MG63 (cell line): ENCODE data around the gene TRIM69. TPM values are rescaled to one million over a fixed set of nuclear protein-coding genes. Genes with fewer than 3 reads are reported as not detected.
A peak's percentile ranks its signal among the peaks of the same experiment; 100 is the strongest.
"Not testable (repeated sequence)": the region's sequence is repeated elsewhere in the genome, so short reads cannot be mapped to it uniquely, and the experiment has no call there.

Experiments used
- DNase-seq: peaks from one replicate; pipeline ENCODE4 v3.0.0-alpha.2; 2020
- H3K27me3 ChIP-seq: fragments of 250-450 bp; sonication (Bioruptor Pico); 2 replicates; pipeline ENCODE4 v1.5.1; 2020; ENCODE audit warnings: mild to moderate bottlenecking, moderate library complexity
- H3K36me3 ChIP-seq: fragments of 250-450 bp; sonication (Bioruptor Pico); 2 replicates; pipeline ENCODE4 v1.5.1; 2020; ENCODE audit warnings: mild to moderate bottlenecking, moderate library complexity
- H3K4me3 ChIP-seq: fragments of 250-450 bp; sonication (Bioruptor Pico); 2 replicates; pipeline ENCODE4 v1.5.1; 2020; ENCODE audit warnings: mild to moderate bottlenecking, moderate library complexity
- H3K9me3 ChIP-seq: fragments of 250-450 bp; sonication (Bioruptor Pico); 2 replicates; pipeline ENCODE4 v1.5.1; 2020; ENCODE audit warnings: mild to moderate bottlenecking, moderate library complexity
- total RNA-seq: library from RNA; depleted of rRNA; stranded (reverse); fragments of >200 nt; shearing (Covaris generic); gene quantifications from 2 replicates; pipeline ENCODE4 v1.2.3, GENCODE V29; 2014; ENCODE audit warnings: low replicate concordance

TRIM69 gene
- total RNA-seq, 1 experiment from 2014 or later, result 8.9 TPM

GRCh38 chr15:44727485-44728231 is 8.7 kb upstream of the TRIM69 start:
- no peak for DNase-seq
- no peak overlapping the region; the same call in 1 of the 2 replicates for H3K4me3 ChIP-seq
- H3K9me3 ChIP-seq, result no peaks in the 10 kb centered on the region
- H3K27me3 ChIP-seq, result no peaks in the 10 kb centered on the region
- H3K36me3 ChIP-seq, result no peaks in the 10 kb centered on the region; the same call in 1 of the 2 replicates

- H3K4me3 ChIP-seq, result peak overlapping the region; percentile 79
- H3K9me3 ChIP-seq, H3K27me3 ChIP-seq, DNase-seq, H3K36me3 ChIP-seq: not testable (repeated sequence)
Measured at GRCh38 chr15:44728232-44728575, 8.1 kb upstream of the TRIM69 start.

GRCh38 chr15:44728576-44729407 is 7.5 kb upstream of the TRIM69 start:
- Histone ChIP-seq H3K36me3 (no peaks in the 10 kb centered on the region; the same call in 1 of the 2 replicates), H3K9me3 (no peaks in the 10 kb centered on the region), H3K27me3 (no peaks in the 10 kb centered on the region), H3K4me3 (peak overlapping the region; percentile 79)
- peak; percentile 96 for DNase-seq

- H3K4me3 ChIP-seq, result peak overlapping the region; percentile 79
- no peaks in the 10 kb centered on the region; the same call in 1 of the 2 replicates for H3K36me3 ChIP-seq
- no peaks in the 10 kb centered on the region for H3K9me3 ChIP-seq
- DNase-seq, result no peak
- H3K27me3 ChIP-seq, result no peaks in the 10 kb centered on the region
Measured at GRCh38 chr15:44729408-44730127, 6.8 kb upstream of the TRIM69 start.

GRCh38 chr15:44734839-44735481 is 1.4 kb upstream of the TRIM69 start:
- Histone ChIP-seq H3K4me3 (no peak overlapping the region), H3K36me3 (no peaks in the 10 kb centered on the region; the same call in 1 of the 2 replicates), H3K9me3 (no peaks in the 10 kb centered on the region), H3K27me3 (no peaks in the 10 kb centered on the region)
- no peak for DNase-seq

GRCh38 chr15:44735482-44736180 is 697 bp upstream of the TRIM69 start:
- Histone ChIP-seq H3K36me3 (no peaks in the 10 kb centered on the region; the same call in 1 of the 2 replicates), H3K4me3 (no peak overlapping the region), H3K27me3 (no peaks in the 10 kb centered on the region), H3K9me3 (no peaks in the 10 kb centered on the region)
- no peak for DNase-seq

GRCh38 chr15:44738340-44738984 is 2.1 kb downstream of the TRIM69 start:
- H3K36me3 ChIP-seq, result no peaks in the 10 kb centered on the region
- H3K9me3 ChIP-seq, result 0 out of 2 replicates have a peak, but pooled peaks cover 4% of the 10 kb centered on the region
- no peak for DNase-seq
- no peaks in the 10 kb centered on the region for H3K27me3 ChIP-seq
- no peak overlapping the region for H3K4me3 ChIP-seq

GRCh38 chr15:44739222-44739847 is 3.0 kb downstream of the TRIM69 start:
- DNase-seq, H3K27me3 ChIP-seq, H3K4me3 ChIP-seq, H3K9me3 ChIP-seq, H3K36me3 ChIP-seq: not testable (repeated sequence)

- peaks cover 12% of the 10 kb centered on the region for H3K9me3 ChIP-seq
- not testable (repeated sequence) for H3K4me3 ChIP-seq, DNase-seq
Measured at GRCh38 chr15:44743454-44743853, 7.1 kb downstream of the TRIM69 start.

GRCh38 chr15:44753345-44753744 is 17.0 kb downstream of the TRIM69 start:
- no peaks in the 10 kb centered on the region for H3K27me3 ChIP-seq
- no peak for DNase-seq

More at GRCh38 chr15:44743454-44743853, 7.1 kb downstream of the TRIM69 start:
- H3K27me3 ChIP-seq, H3K36me3 ChIP-seq: not testable (repeated sequence)

GRCh38 chr15:44763187-44763586 is 26.9 kb downstream of the TRIM69 start:
- H3K9me3 ChIP-seq, result no peaks in the 10 kb centered on the region
- H3K36me3 ChIP-seq, result no peaks in the 10 kb centered on the region
- peaks cover 2% of the 10 kb centered on the region; the same call in 1 of the 2 replicates for H3K27me3 ChIP-seq
- H3K4me3 ChIP-seq, result no peak overlapping the region
- no peak for DNase-seq

More at GRCh38 chr15:44753345-44753744, 17.0 kb downstream of the TRIM69 start:
- Histone ChIP-seq H3K36me3 (no peaks in the 10 kb centered on the region), H3K4me3 (no peak overlapping the region), H3K9me3 (peaks cover 15% of the 10 kb centered on the region)

- Histone ChIP-seq H3K9me3 (no peaks in the 10 kb centered on the region), H3K4me3 (no peak overlapping the region), H3K36me3 (no peaks in the 10 kb centered on the region), H3K27me3 (peaks cover 2% of the 10 kb centered on the region; the same call in 1 of the 2 replicates)
- no peak for DNase-seq
Measured at GRCh38 chr15:44763848-44764247, 27.5 kb downstream of the TRIM69 start.

GRCh38 chr15:44765036-44765435 is 28.7 kb downstream of the TRIM69 start:
- Histone ChIP-seq H3K9me3 (no peaks in the 10 kb centered on the region; the same call in 1 of the 2 replicates), H3K27me3 (peaks cover 1% of the 10 kb centered on the region; the same call in 1 of the 2 replicates), H3K4me3 (no peak overlapping the region), H3K36me3 (no peaks in the 10 kb centered on the region)
- no peak for DNase-seq

- DNase-seq, result no peak
- Histone ChIP-seq H3K27me3 (no peaks in the 10 kb centered on the region), H3K4me3 (no peak overlapping the region), H3K9me3 (peaks cover 2% of the 10 kb centered on the region), H3K36me3 (no peaks in the 10 kb centered on the region)
Measured at GRCh38 chr15:44769521-44769920, 33.2 kb downstream of the TRIM69 start.

- not testable (repeated sequence) for H3K9me3 ChIP-seq, H3K4me3 ChIP-seq, DNase-seq, H3K36me3 ChIP-seq, H3K27me3 ChIP-seq
Measured at GRCh38 chr15:44770715-44771114, 34.4 kb downstream of the TRIM69 start.
